DND-41 (cell line): ENCODE results near the gene SYT6.

Source experiments
- CTCF ChIP-seq: IDR thresholded peaks from 2 replicates; pipeline ENCODE4 v1.5.1; 2012; ENCODE audit warnings: borderline replicate concordance, low read length, moderate library complexity, mild to moderate bottlenecking; ENCODE audit not compliant: poor library complexity, severe bottlenecking; ENCODE audit errors: extremely low read depth
- EZH2 ChIP-seq: IDR thresholded peaks from 3 replicates; pipeline ENCODE4 v1.6.1; 2012; ENCODE audit warnings: borderline replicate concordance, low read depth, mild to moderate bottlenecking, moderate library complexity, low read length, inconsistent platforms; ENCODE audit not compliant: severe bottlenecking

- TF ChIP-seq CTCF (no peak), EZH2 (no peak)
Measured at GRCh38 chr1:114128293-114128692, 25.4 kb downstream of the SYT6 start.
